Suppressor macrophage treated with lipopolysaccharide for 1 hour (primary cell): ENCODE measurements around the gene ZC3HAV1L.
"Not testable (repeated sequence)": the region's sequence is repeated elsewhere in the genome, so short reads cannot be mapped to it uniquely, and the experiment has no call there.

Source experiments
- DNase-seq, 3 donors: peaks; one replicate each; pipeline ENCODE4 v3.0.0-alpha.2; 2020 to 2022

The ZC3HAV1L gene

GRCh38 chr7:139035586-139036353, at the start of gene ZC3HAV1L:
Gene ZC3HAV1L, minus strand, starts transcription at chr7:139036042. Its CDS starts 25 bp downstream, at chr7:139036017.
- DNase-seq, result peak; percentile 33 to 66 (median 50)

GRCh38 chr7:139084709-139085108, 48.9 kb upstream of the ZC3HAV1L start:
- no peak for DNase-seq

GRCh38 chr7:139081584-139081983, 45.7 kb upstream of the ZC3HAV1L start:
- no peak for DNase-seq

GRCh38 chr7:139080905-139081304, 45.1 kb upstream of the ZC3HAV1L start:
- DNase-seq, result no peak

- DNase-seq, result no peak
Observed at GRCh38 chr7:139079861-139080260, 44.0 kb upstream of the ZC3HAV1L start.

GRCh38 chr7:139078911-139079310, 43.1 kb upstream of the ZC3HAV1L start:
- DNase-seq, result no peak

- DNase-seq, result peak in 2 of 3 donors; percentile 72 to 79
Observed at GRCh38 chr7:139078399-139078798, 42.6 kb upstream of the ZC3HAV1L start.

- not testable (repeated sequence) for DNase-seq
Observed at GRCh38 chr7:139077706-139078105, 41.9 kb upstream of the ZC3HAV1L start.

- DNase-seq, result no peak
Observed at GRCh38 chr7:139075871-139076686, 40.2 kb upstream of the ZC3HAV1L start.

- DNase-seq, result peak; percentile 80 to 91 (median 84)
Observed at GRCh38 chr7:139075031-139075652, 39.3 kb upstream of the ZC3HAV1L start.

- DNase-seq, result peak in 1 of 3 donors; percentile 59
Observed at GRCh38 chr7:139072796-139073195, 37.0 kb upstream of the ZC3HAV1L start.

- DNase-seq, result no peak
Observed at GRCh38 chr7:139071680-139072079, 35.8 kb upstream of the ZC3HAV1L start.

- DNase-seq, result peak in 1 of 3 donors; percentile 45
Observed at GRCh38 chr7:139068544-139069399, 32.9 kb upstream of the ZC3HAV1L start.

- DNase-seq, result peak in 1 of 3 donors; percentile 37
Observed at GRCh38 chr7:139066315-139066714, 30.5 kb upstream of the ZC3HAV1L start.

- DNase-seq, result no peak
Observed at GRCh38 chr7:139065323-139065722, 29.5 kb upstream of the ZC3HAV1L start.

- DNase-seq, result no peak
Observed at GRCh38 chr7:139061416-139061815, 25.6 kb upstream of the ZC3HAV1L start.

- DNase-seq, result peak; percentile 62 to 84 (median 74)
Observed at GRCh38 chr7:139060695-139061237, 24.9 kb upstream of the ZC3HAV1L start.

- DNase-seq, result no peak
Observed at GRCh38 chr7:139059905-139060304, 24.1 kb upstream of the ZC3HAV1L start.

GRCh38 chr7:139058943-139059342, 23.1 kb upstream of the ZC3HAV1L start:
- peak in 2 of 3 donors; percentile 57 to 67 for DNase-seq

GRCh38 chr7:139055674-139056073, 19.8 kb upstream of the ZC3HAV1L start:
- DNase-seq, result no peak

- not testable (repeated sequence) for DNase-seq
Observed at GRCh38 chr7:139054656-139055055, 18.8 kb upstream of the ZC3HAV1L start.

GRCh38 chr7:139054101-139054500, 18.3 kb upstream of the ZC3HAV1L start:
- peak in 2 of 3 donors; percentile 47 to 53 for DNase-seq
